Esophagus muscularis mucosa (tissue), 2 donors: ENCODE data around the gene IGF2R.

ENCODE experiments used
- EP300 ChIP-seq: sonication (generic); formaldehyde crosslinking; IDR thresholded peaks from one replicate; pipeline ENCODE4 v1.6.1; 2017; ENCODE audit warnings: antibody characterized with exemption
- POLR2A ChIP-seq: fragments of 450-650 bp; IDR thresholded peaks from one replicate; pipeline ENCODE4 v1.6.1; 2017; ENCODE audit warnings: antibody characterized with exemption, moderate library complexity, mild to moderate bottlenecking, low read depth

DNA sequence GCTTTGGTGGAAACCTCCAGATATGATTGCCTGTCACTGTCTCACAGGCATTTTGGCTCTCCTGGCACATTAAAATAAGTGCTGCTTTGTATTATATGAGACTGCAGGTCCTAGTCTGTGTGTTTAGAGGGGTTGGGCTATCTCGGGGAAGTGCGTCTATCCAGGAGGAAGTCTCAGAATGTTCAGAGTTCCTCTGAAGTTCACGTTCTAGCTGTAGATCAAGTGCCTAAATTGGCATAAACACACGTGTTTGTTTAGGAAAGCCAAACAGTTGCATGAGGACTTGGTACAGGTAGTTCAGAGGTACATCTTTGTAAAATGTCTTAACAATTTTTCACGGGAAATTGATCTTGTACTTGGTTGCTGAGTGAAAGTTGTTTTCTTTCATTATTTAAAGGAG, 116.3 kb downstream of the IGF2R start:
- TF ChIP-seq EP300: no peak
- no peak for TF ChIP-seq POLR2A
